H1 (cell line): ENCODE measurements around the gene KRTAP4-9. TPM values are rescaled to one million over a fixed set of nuclear protein-coding genes. Genes with fewer than 3 reads are reported as not detected.

ENCODE experiments used
- CTCF ChIA-PET: fragments of 300-600 bp; sonication (Branson Sonifier 250); formaldehyde crosslinking; loops from one replicate; lab custom pipeline; 2021; ENCODE audit not compliant: partially characterized antibody; lab: Charles Lee
- POLR2A ChIA-PET: fragments of 300-600 bp; sonication (Branson Sonifier 250); formaldehyde crosslinking; loops from one replicate; lab custom pipeline; 2021; ENCODE audit warnings: inconsistent platforms; ENCODE audit not compliant: partially characterized antibody; lab: Charles Lee
- DNase-seq, 2 experiments: peaks; one replicate each; pipeline versions ENCODE4 v3.0.0 to v3.0.0-alpha.2; 2010 to 2022; ENCODE audit warnings: low spot score in 2 of 2, low read depth in 1 of 2, mixed read lengths in 1 of 2
- FAIRE-seq: peaks from 2 replicates; lab custom pipeline; 2011; peaks lifted over from hg19 to GRCh38; lab: Jason Lieb, UNC
- H2AFZ ChIP-seq: 2 replicates; pipeline ENCODE4 v1.8.1; 2012; ENCODE audit warnings: low read length, inconsistent platforms
- H2AK5ac ChIP-seq: 2 replicates; pipeline ENCODE4 v1.6.1; 2013; ENCODE audit warnings: low read depth, low read length
- H2BK120ac ChIP-seq: replicated peaks from 2 replicates; pipeline ENCODE3; 2013; ENCODE audit warnings: low read depth, low read length, inconsistent platforms
- H2BK12ac ChIP-seq: 2 replicates; pipeline ENCODE4 v1.6.1; 2013; ENCODE audit warnings: low read depth, low read length
- H2BK15ac ChIP-seq: 2 replicates; pipeline ENCODE4 v1.6.1; 2013; ENCODE audit warnings: low read length
- H2BK20ac ChIP-seq: 2 replicates; pipeline ENCODE4 v1.6.1; 2013; ENCODE audit warnings: low read length
- H2BK5ac ChIP-seq: 2 replicates; pipeline ENCODE4 v1.6.1; 2013; ENCODE audit warnings: low read depth, low read length
- H3K14ac ChIP-seq: 2 replicates; pipeline ENCODE4 v1.6.1; 2013; ENCODE audit warnings: inconsistent platforms; ENCODE audit not compliant: insufficient read length
- H3K18ac ChIP-seq: 2 replicates; pipeline ENCODE4 v1.6.1; 2013; ENCODE audit warnings: low read length; ENCODE audit errors: extremely low read depth
- H3K23ac ChIP-seq: 2 replicates; pipeline ENCODE4 v1.6.1; 2013; ENCODE audit warnings: inconsistent platforms; ENCODE audit not compliant: insufficient read length
- H3K23me2 ChIP-seq: 2 replicates; pipeline ENCODE4 v1.6.1; 2013; ENCODE audit warnings: low read depth, low read length
- H3K27ac ChIP-seq: 2 replicates; pipeline ENCODE4 v1.6.1; 2011; ENCODE audit warnings: low read depth, low read length, inconsistent platforms
- H3K27me3 ChIP-seq, 4 experiments: replicated peaks in 1 of 4; 1 replicate in 1 of 4; 2 replicates in 3 of 4; pipeline versions ENCODE4 v1.6.1 to v1.8.1; 2011 to 2013; ENCODE audit warnings: low read length in 3 of 4, mild to moderate bottlenecking in 3 of 4, inconsistent platforms in 2 of 4, mixed read lengths in 2 of 4, moderate library complexity in 1 of 4; ENCODE audit not compliant: control insufficient read depth in 3 of 4, insufficient read depth in 3 of 4; ENCODE audit errors: extremely low read depth in 1 of 4
- H3K36me3 ChIP-seq, 4 experiments: 2 replicates each; pipeline versions ENCODE4 v1.6.1 to v1.8.1; 2011 to 2013; ENCODE audit warnings: mild to moderate bottlenecking in 4 of 4, low read length in 3 of 4, moderate library complexity in 2 of 4, control low read depth in 1 of 4, inconsistent platforms in 1 of 4; ENCODE audit not compliant: insufficient read depth in 4 of 4, control insufficient read depth in 2 of 4
- H3K4ac ChIP-seq: replicated peaks from 2 replicates; pipeline ENCODE3; 2013; ENCODE audit warnings: low read length, low read depth, mixed read lengths, inconsistent platforms; ENCODE audit not compliant: insufficient read length
- H3K4me1 ChIP-seq, 4 experiments: replicated peaks in 1 of 4; 1 replicate in 1 of 4; 2 replicates in 3 of 4; pipeline versions ENCODE4 v1.6.1 to v1.8.1; 2011 to 2013; ENCODE audit warnings: low read length in 3 of 4, inconsistent platforms in 2 of 4, mixed read lengths in 1 of 4; ENCODE audit not compliant: insufficient read depth in 4 of 4, control insufficient read depth in 3 of 4
- H3K4me2 ChIP-seq, 2 experiments: 2 replicates each; pipeline versions ENCODE4 v1.6.1 to v1.8.1; 2011 to 2013; ENCODE audit warnings: low read depth in 2 of 2, low read length in 2 of 2, control low read depth in 1 of 2, inconsistent platforms in 1 of 2, mild to moderate bottlenecking in 1 of 2; ENCODE audit not compliant: insufficient read depth in 1 of 2
- H3K4me3 ChIP-seq, 4 experiments: fragments of 200-600, 300-600 bp in 1 of 4; sonication (generic), shearing (Covaris generic), sonication (Bioruptor Twin) in 1 of 4; 2 replicates each; pipeline versions ENCODE4 v1.5.1 to v1.8.1; 2011 to 2016; ENCODE audit warnings: low read length in 4 of 4, low read depth in 3 of 4, control low read depth in 2 of 4, inconsistent platforms in 2 of 4, mild to moderate bottlenecking in 2 of 4, mixed read lengths in 1 of 4, moderate library complexity in 1 of 4; ENCODE audit not compliant: insufficient read depth in 2 of 4; ENCODE audit errors: extremely low read depth in 1 of 4
- H3K56ac ChIP-seq: replicated peaks from 2 replicates; pipeline ENCODE3; 2013; ENCODE audit warnings: low read depth, mild to moderate bottlenecking, mixed read lengths, low read length, inconsistent platforms; ENCODE audit not compliant: insufficient read length
- H3K79me1 ChIP-seq: 2 replicates; pipeline ENCODE4 v1.6.1; 2013; ENCODE audit warnings: low read depth, low read length, control low read depth
- H3K79me2 ChIP-seq, 2 experiments: 2 replicates each; pipeline versions ENCODE4 v1.6.1 to v1.8.1; 2012 to 2013; ENCODE audit warnings: low read length in 2 of 2, mild to moderate bottlenecking in 2 of 2, inconsistent platforms in 1 of 2; ENCODE audit not compliant: insufficient read depth in 2 of 2, control insufficient read depth in 1 of 2
- H3K9ac ChIP-seq, 4 experiments: replicated peaks in 1 of 4; 1 replicate in 1 of 4; 2 replicates in 3 of 4; pipeline versions ENCODE4 v1.6.1 to v1.8.1; 2011 to 2013; ENCODE audit warnings: low read depth in 3 of 4, low read length in 3 of 4, control low read depth in 2 of 4, mild to moderate bottlenecking in 2 of 4, moderate library complexity in 2 of 4, inconsistent platforms in 1 of 4; ENCODE audit errors: extremely low read depth in 1 of 4
- H3K9me3 ChIP-seq, 2 experiments: 2 replicates each; pipeline versions ENCODE4 v1.6.1 to v1.8.1; 2012 to 2013; ENCODE audit warnings: mild to moderate bottlenecking in 2 of 2, moderate library complexity in 2 of 2, control low read depth in 1 of 2, inconsistent platforms in 1 of 2, low read depth in 1 of 2, low read length in 1 of 2, mixed read lengths in 1 of 2; ENCODE audit not compliant: insufficient read depth in 2 of 2
- H4K20me1 ChIP-seq, 2 experiments: replicated peaks in 1 of 2; 2 replicates each; pipeline versions ENCODE3 to v1.8.1; 2011 to 2013; ENCODE audit warnings: inconsistent platforms in 2 of 2, low read length in 2 of 2, mild to moderate bottlenecking in 1 of 2; ENCODE audit not compliant: insufficient read depth in 2 of 2, control insufficient read depth in 1 of 2
- H4K5ac ChIP-seq: 2 replicates; pipeline ENCODE4 v1.6.1; 2013; ENCODE audit warnings: low read length, low read depth, mixed read lengths, inconsistent platforms; ENCODE audit not compliant: insufficient read length
- H4K8ac ChIP-seq: 2 replicates; pipeline ENCODE4 v1.8.0; 2013; ENCODE audit warnings: mild to moderate bottlenecking, moderate library complexity, low read length, inconsistent platforms; ENCODE audit not compliant: insufficient read depth; ENCODE audit errors: extremely low read depth
- H4K91ac ChIP-seq: replicated peaks from 2 replicates; pipeline ENCODE3; 2013; ENCODE audit warnings: low read length, mixed read lengths, inconsistent platforms; ENCODE audit not compliant: insufficient read length
- CBX5 ChIP-seq: fragments of 300-800, 300-1000 bp; sonication (generic); IDR thresholded peaks from 2 replicates; pipeline ENCODE4 v1.7.1; 2016; ENCODE audit warnings: antibody characterized with exemption, low read length, low read depth
- JUN ChIP-seq: IDR thresholded peaks from 2 replicates; pipeline ENCODE4 v1.6.1; 2011; ENCODE audit warnings: low read depth, mild to moderate bottlenecking, improper control_type of control experiment, low read length
- KDM1A ChIP-seq: fragments of 200-600, 300-600 bp; sonication (generic); IDR thresholded peaks from 2 replicates; pipeline ENCODE4 v1.7.1; 2016; ENCODE audit warnings: mild to moderate bottlenecking, low read length, borderline replicate concordance
- RNF2 ChIP-seq: fragments of 200-900, 300-1000 bp; sonication (generic); IDR thresholded peaks from 2 replicates; pipeline ENCODE4 v1.7.1; 2016; ENCODE audit warnings: borderline replicate concordance, low read depth, mild to moderate bottlenecking, antibody characterized with exemption, low read length; ENCODE audit not compliant: poor library complexity, severe bottlenecking; ENCODE audit errors: missing control alignments
- SP2 ChIP-seq: IDR thresholded peaks from 2 replicates; pipeline ENCODE4 v1.6.1; 2012; ENCODE audit warnings: mild to moderate bottlenecking, low read length, inconsistent platforms
- WGBS, 2 experiments: shearing (Covaris generic) in 1 of 2; methylation state at CpG; one replicate each; pipeline versions ENCODE4 v1.1.6 to v1.1.7; 2013 to 2015; ENCODE audit warnings: low lambda C conversion rate in 2 of 2, mixed read lengths in 2 of 2, inconsistent platforms in 1 of 2, low coverage in 1 of 2, missing lambda C conversion rate in 1 of 2; ENCODE audit not compliant: insufficient replicate concordance in 2 of 2, insufficient coverage in 1 of 2, insufficient read length in 1 of 2; ENCODE audit errors: extremely low coverage in 1 of 2, missing lambda C conversion rate in 1 of 2; 5-methylcytosine and 5-hydroxymethylcytosine counted together
- polyA plus RNA-seq, 7 experiments: library from polyadenylated mRNA; depleted of rRNA in 3 of 7; stranded (reverse) in 5 of 7; unstranded in 2 of 7; fragments of >200 nt in 5 of 7; fragments of 200-250 nt in 2 of 7; gene quantifications; 1 replicate in 5 of 7; 2 replicates in 1 of 7; 4 replicates in 1 of 7; pipeline versions ENCODE4 v1.2.1 to v1.2.3, GENCODE V29; 2011 to 2013; ENCODE audit warnings: missing spikeins in 2 of 7, mixed read lengths in 2 of 7
- total RNA-seq: library from RNA; stranded (reverse); fragmentation: NEBNext Ultra II Directional; extraction: Animal tissue kit (Norgen Biotek cat#: 25700); gene quantifications from 2 replicates; pipeline ENCODE4 v1.2.1, GENCODE V29; 2021

The KRTAP4-9 gene
- total and polyA plus RNA-seq, 2 of the 8 experiments (the other 6 are each of a cell fraction or from before 2014, with no cell fraction given): not detected

DNA sequence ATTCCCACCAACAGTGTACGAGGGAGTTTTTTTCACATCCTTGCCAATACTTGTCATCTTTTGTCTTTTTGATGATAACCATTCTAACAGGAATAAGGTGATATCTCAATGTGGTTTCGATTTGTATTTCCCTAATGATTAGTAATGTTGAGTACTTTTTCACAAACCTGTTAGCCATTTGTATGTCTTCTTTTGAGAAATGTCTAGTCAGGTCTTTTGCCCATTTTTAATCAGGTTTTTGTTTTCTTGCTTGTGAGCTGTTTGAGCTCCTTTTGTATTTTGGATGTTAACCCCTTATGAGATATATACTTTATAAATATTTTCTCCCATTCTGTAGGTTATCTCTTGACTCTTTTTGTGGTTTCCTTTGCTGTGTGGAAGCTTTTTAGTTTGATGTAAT, 46.3 kb downstream of the KRTAP4-9 start:
- FAIRE-seq: peak; percentile 7
- CTCF ChIA-PET: no interaction called here

More for the DNA sequence above, 46.3 kb downstream of the KRTAP4-9 start:
- Histone ChIP-seq H3K4ac (no peak overlapping the region), H3K4me2 (no peak overlapping the region), H3K23me2 (peaks cover 2% of the 10 kb centered on the region; the same call in 1 of the 2 replicates), H3K56ac (no peak overlapping the region), H2BK120ac (no peak overlapping the region), H3K27ac (no peak overlapping the region), H4K20me1 (no peaks in the 10 kb centered on the region), H3K23ac (no peak overlapping the region), H4K91ac (no peak overlapping the region), H3K79me1 (no peaks in the 10 kb centered on the region), H2BK15ac (no peak overlapping the region), H3K27me3 (no peaks in the 10 kb centered on the region), H3K9ac (no peak overlapping the region), H3K79me2 (no peaks in the 10 kb centered on the region), H3K14ac (no peak overlapping the region), H3K36me3 (no peaks in the 10 kb centered on the region), H2AK5ac (no peak overlapping the region), H3K4me3 (no peak overlapping the region), H4K8ac (no peak overlapping the region), H3K18ac (no peak overlapping the region), H2AFZ (no peak overlapping the region), H2BK20ac (no peak overlapping the region), H2BK5ac (no peak overlapping the region), H3K9me3 (no peaks in the 10 kb centered on the region), H4K5ac (no peak overlapping the region), H3K4me1 (no peaks in the 10 kb centered on the region), H2BK12ac (no peak overlapping the region)
- TF ChIP-seq JUN: no peak
- TF ChIP-seq RNF2: no peak
- TF ChIP-seq SP2: no peak
- no peak for TF ChIP-seq CBX5
- TF ChIP-seq KDM1A: no peak
- POLR2A ChIA-PET: no interaction called here
- WGBS, 2 experiments: 96% methylated on average over 2 of the region's 2 CpGs; no CpG with 5 or more reads in 1 of the 2 experiments
- no peak for DNase-seq
